ENCODE results near the gene KIAA1958.
A peak's percentile ranks its signal among the peaks of the same experiment; 100 is the strongest.

KIAA1958 gene, protein sequence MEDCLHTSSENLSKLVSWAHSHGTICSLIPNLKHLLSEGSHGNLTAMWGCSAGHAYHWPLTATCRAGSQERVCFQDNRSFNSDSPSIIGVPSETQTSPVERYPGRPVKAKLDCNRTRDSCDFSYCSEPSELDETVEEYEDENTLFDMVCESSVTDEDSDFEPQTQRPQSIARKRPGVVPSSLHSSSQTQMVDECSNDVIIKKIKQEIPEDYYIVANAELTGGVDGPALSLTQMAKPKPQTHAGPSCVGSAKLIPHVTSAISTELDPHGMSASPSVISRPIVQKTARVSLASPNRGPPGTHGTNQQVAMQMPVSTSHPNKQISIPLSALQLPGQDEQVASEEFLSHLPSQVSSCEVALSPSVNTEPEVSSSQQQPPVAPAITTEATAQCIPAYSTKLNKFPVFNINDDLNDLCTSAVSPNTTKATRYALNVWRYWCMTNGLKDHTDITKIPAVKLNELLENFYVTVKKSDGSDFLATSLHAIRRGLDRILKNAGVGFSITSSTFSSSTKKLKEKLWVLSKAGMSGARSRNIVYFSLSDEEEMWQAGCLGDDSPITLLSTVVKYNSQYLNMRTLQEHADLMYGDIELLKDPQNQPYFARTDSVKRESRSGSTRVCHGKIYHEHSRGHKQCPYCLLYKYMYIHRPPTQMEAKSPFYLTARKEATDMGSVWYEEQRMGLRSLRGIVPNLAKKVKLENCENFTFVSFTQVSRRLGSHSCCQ

DNA sequence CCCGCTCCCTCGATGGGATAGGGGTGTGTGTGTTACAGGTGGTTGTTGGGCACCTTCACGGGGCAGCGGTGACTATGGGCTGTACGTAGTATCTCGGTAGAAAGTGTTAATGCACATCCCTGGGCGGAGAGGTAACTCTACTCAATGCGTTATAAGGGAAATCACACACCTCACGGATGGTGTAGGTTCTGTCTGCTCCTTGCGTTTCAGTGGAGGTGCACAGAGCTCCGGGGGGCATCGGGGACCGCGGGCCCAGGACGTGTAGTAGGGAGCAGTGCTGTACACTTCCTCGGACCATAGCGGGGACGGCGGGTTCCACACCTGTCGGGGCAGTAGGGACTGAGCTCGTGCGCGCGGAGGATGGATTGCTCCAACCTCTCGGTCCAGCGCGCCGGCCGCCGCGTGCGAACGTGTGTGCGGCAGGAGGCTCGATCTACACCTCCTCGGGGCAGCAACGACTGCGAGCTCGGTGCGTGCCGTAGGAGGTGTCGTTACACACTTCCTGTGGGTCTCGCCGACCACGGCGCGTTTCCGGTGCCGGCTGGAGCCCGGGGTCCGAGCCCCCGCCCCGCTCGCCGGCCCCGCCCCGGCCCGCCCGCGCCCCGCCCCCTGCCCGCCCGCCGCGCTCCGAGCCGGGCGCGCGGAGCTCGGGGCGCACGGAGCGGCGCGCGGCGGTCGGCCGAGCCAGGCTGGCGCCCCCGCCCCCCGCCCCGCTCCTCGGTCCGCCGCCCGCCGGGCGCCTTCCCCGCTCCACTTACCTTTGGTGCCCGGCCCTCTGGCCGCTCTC, at the start of gene KIAA1958:
TSS of gene KIAA1958 (plus strand) at position 607 of the 787 bp plus-strand sequence. CDS start 87,254 bp downstream, outside the sequence.
- peak; percentile 48 for DNase-seq

DNA sequence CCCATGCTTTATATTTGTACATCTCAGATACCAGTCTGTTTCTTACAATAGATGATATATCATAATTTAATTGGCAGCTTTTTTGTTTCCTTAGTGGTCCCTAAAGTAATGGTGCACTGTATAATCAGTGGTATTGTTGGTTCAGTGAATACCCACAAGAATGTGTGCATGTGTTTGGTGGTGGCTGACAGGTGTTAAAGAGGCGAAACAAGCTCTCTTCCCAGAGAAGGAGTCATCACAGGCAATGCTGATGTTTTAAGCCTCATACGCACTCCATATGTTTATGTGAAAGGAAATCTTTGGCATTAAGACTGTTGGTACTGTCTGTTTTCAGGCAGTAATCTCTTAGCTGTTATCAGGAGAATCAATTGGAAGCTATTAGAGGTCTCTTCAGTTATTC, 49.2 kb upstream of the KIAA1958 start:
- DNase-seq, result no peak

DNA sequence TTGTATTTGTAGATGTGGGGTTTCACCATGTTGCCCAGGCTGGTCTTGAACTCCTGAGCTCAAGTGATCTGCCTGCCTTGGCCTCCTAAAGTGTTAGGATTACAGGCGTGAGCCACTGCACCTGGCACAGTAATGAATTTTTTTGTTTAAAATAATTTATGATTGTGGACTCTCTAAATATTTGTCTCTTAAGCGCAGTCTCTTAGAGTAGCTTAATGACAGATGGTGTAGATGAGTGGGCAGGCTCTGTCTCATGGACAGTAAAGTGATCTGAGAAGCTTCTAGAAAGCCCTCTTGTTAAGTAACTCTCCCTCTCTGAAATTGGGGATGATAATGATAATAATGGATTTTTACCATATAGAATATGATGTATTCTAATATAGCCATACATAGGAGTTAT, 47.5 kb upstream of the KIAA1958 start:
- no peak for DNase-seq

DNA sequence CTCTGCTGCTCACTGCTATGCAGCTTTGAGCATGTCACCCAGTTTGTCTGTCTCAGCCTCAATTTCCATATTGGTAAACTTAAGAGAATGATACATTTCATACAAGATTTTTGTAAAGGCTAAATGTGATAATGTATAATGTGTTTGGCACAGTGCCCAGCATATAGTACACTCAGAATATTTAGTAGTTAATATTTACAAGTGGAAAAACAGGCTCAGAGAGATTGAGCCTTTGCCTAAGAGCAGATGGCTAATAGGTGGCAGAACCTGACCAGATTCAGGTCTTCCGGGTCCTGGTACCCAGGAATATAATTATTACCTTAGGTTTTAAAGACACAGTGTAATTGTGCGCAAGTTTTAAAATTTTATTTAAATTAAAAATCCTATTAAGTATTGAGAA, 46.8 kb upstream of the KIAA1958 start:
- DNase-seq, result no peak

DNA sequence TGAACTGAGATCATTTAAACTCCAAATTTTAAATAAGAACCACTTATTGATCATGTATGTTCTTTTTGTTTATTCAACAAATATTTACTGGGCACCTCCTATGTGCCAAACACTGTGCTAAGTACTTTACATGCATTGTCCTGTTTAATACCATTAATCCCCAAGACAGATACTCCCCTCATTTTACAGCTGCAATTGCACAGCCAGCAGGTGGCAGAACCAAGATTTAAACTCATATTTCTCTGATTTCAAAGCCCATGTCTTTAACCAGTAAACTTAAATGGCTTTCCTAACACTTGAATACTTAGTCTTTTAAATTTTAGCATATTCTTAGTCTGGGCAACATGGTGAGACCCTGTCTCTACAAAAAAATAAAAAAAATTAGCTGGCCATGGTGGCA, 43.4 kb upstream of the KIAA1958 start:
- no peak for DNase-seq

DNA sequence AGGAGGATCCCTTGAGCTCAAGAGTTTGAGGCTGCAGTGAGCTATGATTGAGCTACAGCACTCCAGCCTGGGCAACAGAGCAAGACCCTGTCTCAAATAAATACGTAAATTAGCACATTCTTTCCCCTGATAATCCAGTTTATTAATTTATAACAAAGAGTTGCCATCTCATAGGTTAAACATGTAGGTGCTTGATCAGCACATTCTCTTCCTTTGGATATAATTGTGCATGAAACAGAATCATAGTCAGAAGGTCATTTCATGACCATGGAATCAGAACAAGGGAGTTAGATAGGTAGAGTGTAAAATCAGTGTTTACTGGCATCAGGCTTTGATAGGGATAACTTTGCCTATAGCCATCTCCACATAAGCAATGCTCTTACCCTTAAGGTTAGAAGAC, 43.0 kb upstream of the KIAA1958 start:
- no peak for DNase-seq

DNA sequence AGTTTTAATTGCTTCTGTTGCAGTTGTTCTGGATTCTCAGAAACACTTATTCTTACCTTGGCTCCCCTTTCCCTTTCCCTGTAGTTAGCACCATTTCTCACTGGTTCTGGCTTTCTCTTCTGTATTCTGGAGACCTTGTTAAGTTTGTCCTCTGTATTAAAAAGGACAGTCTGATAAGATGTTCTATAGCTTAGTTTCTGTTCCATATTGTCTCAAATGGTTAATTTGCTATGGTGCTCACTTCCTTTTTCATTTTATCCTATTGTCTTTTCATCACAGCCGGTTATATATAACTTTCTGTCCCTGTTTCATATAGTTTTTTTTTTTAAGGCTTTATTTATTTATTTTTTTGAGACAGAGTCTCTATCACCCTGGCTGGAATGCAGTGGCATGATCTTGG, 41.4 kb upstream of the KIAA1958 start:
- DNase-seq, result no peak

DNA sequence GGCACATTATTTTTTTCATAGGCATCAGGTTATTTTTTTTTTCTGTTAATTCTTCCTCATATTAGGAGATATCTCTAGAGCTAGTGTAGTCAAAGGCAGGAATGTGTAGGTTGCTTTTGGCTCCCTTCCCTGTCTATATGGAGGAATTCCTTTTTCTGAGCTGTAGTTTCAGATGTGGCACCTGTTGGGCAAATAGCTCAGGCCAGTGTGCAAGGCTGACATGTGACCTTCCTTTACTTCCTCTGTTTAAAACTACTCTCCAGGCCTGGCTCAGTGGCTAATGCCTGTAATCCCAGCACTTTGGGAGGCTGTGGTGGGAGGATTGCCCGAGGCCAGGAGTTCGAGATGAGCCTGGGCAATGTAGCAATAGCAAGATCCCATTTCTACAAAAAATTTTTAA, 40.5 kb upstream of the KIAA1958 start:
- no peak for DNase-seq

DNA sequence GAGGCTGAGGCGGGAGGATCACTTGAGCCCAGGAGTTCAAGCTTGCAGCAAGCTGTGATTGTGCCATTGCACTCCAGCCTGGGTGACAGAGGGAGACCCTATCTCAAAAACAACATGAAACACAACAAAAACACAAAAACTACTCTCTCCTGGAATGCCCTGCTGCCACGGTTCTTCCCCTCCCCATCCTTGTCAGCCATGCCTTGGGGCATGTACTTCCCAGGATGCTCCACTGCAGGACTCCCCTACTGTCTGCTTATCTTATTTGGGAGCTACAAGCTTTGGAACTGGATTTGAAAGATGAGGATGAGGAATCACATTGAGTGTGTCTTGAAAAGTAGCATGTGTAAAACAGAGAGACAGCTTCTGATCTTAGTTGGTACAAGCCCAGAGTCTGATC, 40.1 kb upstream of the KIAA1958 start:
- DNase-seq, result no peak

DNA sequence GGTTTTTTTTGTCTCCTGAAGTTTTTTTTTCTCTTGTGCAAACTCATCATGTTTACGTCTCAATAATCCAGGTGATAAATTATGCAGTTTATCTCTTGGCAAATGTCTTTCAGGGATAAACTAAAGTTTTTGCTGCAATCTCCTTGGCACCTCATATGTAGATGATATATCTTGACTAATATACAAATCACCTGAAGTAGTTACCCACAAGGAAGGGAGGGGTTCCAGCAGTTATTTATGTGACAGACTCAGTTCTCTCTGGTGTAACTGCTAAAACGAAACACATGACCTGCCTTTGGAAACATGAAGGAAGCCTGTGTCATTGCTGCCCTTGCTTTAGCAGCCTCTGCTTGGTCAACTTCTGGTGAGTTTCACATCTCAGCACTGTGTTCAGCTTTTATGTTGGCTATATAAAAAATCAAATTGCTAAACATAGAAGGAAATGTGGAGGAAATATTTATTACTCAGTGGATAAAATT, 39.3 kb upstream of the KIAA1958 start:
- no peak for DNase-seq

DNA sequence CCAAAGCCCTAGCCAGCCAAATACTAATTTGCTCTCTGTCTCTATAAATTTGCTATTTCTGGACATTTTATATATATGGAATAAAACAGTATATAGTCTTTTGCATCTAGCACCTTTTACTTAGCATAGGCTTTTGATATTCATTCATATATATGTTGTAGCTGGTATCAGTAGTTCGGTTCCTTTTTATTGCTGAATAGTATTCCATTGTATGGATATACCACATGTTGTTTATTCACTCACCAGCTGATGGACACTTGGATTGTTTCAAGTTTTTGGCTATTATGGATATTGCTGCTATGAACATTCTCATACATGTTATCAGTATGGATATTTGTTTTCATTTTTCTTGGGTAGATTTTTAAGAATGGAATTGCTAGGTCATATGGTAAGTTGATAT, 23.8 kb upstream of the KIAA1958 start:
- no peak for DNase-seq

DNA sequence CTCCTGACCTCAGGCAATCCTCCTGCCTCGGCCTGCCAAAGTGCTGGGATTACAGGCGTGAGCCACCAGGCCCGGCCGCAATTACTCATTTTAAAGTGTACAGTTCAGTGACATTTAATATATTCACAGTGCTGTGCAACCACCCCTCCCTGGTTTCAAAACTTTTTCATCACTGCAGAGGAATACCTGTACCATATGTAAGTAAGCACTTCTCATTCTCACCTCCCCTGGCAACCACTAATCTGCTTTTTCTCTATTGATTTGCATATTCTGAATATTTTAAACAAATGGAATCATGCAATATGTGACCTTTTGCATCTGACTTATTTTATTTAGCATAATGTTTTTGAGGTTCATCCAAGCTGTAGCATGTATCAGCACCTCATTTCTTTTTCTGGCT, 21.3 kb upstream of the KIAA1958 start:
- DNase-seq, result no peak

DNA sequence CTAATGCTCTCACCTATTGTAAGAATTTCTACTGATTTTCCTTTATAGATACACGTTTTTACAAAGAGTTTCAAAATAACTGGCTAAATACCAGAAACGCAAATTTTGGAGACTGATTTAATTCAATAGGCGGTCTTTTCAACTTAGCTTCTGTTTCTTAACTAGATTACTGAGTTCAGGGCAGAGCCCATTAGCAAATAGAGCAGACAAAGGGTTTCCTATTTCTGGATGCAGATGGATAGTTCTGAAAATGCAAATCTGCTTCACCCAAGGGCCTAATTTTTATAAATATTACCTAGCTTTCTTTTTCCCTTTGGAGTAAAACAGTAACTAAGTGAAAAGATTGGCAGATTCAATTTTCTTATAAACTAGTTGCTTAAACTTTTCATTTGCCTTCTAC, 13.6 kb upstream of the KIAA1958 start:
- DNase-seq, result no peak

DNA sequence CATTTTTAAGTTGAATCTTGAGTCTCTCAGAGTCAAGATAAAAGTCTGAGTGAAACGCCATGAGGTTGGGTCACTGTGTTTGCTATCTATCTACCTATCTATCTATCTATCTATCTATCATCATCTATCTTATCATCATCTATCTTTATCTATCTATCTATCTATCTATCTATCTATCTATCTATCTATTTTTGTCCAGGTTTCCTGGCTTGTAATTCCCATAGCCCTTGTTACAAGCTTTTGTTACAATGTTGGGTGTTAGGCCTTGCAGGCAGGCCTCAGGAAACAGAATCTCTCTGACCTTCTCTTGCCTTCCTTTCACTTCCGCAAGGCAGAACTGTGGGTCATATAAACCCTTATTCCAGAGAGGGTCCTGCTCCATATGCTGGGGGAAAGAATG, 12.6 kb upstream of the KIAA1958 start:
- DNase-seq, result no peak

DNA sequence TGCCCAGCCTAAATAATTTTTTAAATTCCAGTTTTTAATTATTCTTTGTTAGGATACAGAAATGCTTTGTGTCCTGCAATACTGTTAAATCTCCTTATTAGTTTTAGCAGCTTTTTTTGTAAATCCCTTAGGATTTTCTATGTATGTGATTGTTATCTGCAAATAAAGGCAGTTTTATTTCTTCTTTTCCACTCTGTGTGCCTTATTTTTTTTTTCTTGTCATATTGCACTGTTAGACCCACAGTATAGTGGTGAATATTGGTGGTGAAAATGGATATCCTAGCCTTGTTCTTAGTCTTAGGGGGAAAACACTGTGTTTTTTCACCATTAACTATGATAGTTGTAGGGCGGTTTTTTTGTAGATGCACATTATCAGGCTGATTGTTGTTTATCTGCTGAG, 11.3 kb upstream of the KIAA1958 start:
- no peak for DNase-seq

DNA sequence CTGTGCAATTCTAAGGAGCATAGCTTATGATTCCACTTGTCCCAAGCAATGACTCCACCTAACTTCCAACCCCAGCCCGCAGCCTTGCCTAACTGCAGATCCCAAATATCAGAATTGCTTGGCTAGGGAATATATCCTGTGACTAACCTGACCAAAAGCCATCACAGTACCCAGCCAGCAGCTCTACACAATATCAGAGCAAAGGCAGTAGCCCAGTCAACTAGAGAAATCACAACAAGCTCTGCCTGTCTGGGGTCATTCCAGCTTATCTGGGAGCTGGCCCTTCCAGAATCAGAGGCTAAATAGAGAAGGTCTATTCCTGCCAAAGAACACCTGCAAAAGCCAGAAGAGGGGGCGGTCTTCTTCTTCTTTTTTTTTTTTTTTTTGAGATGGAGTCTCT, 9.3 kb upstream of the KIAA1958 start:
- DNase-seq, result no peak

DNA sequence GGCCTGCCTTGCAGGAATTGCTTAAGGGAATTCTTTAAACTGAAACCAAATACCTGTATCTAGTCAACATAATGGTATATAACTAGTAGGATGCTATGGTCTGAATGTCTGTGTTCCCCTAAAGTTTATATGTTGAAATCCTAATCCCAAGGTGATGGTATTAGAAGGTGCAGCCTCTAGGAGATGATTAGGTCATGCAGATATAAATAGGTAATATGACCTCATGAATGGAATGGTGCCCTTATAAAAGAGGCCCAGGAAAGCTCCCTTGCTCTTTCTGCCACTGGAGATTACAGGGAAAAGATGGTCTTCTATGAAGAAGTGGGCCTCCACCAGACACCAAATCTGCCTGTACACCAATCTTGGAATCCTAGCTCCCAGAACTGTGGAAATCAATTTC, 7.4 kb upstream of the KIAA1958 start:
- DNase-seq, result no peak

DNA sequence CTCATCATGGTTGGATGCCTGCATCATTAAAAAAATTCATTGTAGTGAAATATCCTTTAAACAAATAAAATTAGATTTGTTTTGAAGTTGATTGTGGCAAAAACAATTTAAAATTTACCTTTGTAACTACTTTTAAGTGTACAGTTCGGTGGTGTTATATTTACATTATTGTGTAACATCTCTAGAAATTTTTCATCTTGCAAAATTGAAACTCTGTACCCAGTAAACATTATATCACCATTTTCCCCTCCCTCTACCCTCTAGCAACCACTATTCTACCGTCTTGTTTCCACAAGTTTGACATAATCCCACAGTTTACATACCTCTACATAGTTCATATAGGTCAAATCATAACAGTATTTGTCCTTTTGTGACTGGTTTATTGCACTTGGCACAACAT, 2.0 kb upstream of the KIAA1958 start:
- no peak for DNase-seq

DNA sequence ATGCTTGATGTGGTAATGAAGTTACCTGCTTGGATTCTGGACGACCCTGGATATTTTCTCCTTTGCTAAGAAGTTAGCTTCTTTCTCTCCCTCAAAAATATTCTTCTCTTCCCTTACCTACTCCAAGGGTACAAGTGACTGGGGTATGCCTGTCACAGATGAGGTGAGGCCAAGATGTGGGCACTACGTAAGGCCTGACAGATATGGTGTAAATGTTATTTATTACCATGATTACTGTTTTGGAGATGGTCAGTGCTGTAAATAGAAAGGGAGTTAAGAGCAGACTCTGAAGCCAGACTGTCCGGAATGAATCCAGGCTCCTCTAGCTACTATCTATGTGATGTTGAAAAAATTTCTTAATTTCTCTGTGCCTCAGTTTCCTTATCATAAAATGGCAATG, 1.1 kb upstream of the KIAA1958 start:
- no peak for DNase-seq

DNA sequence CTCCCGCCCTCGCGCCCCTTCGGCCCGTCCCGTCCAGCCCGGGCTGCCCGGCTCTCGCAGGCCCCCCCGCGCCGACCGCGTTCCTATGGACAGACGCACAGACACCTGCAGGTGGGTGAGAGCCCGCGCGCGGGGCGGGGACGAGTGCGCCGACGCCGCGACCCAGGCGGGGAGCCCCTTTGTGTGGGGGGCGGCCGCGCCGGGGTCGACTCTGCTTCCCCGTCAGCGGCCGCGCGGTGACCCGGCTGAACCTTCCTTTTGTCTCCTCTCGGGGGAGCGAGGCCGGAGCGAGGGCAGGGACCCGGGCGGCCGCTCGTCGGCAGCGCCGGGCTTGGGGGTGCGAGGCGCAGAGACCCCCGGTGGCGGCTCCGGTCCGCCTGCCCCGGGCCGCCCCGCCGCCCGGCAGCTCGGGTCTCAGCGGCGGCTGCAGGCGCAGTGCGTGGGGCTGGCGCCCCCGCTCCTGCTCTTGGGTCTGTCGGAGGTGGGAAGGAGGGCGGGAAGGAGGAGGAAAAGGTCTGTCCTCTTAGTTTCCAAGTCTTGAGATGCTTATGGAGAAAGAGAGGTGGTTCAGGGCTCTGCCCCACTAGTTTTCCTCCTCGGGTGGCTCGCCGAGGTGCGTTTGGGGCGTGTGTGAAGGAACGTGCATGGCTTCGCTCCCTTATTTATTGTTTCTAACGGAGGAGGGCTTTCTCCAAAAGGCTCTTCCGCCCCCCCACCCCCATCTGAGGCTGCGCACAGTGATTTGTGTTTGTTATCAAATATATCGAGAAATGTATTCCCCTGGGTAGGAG, 576 bp downstream of the KIAA1958 start:
- peak; percentile 6 for DNase-seq

DNA sequence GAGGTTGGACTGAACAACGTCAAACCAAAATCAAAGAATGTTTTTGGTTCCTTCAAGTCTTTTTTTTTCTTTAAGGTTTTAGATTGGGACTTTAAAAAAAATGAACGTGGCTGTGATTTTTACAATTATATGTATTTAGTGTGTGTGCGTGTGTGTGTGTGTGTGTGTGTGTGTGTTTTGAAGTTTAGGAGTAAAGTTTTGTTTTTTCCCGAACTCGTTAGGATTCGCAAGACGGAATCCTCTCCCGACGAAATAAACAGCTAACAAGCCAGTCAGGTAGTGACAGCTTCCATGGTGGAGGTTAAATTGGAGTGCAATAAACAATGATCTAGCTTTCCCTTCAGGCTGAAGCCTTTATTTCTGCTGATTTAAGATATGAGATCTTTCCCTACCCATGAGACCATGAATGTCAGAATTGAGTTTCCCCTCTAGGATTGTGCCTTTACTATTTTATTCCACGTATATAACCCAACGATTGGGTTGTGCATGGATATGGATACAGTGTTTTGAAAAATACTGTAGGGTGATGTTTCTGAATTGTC, 1.2 kb downstream of the KIAA1958 start:
- no peak for DNase-seq

DNA sequence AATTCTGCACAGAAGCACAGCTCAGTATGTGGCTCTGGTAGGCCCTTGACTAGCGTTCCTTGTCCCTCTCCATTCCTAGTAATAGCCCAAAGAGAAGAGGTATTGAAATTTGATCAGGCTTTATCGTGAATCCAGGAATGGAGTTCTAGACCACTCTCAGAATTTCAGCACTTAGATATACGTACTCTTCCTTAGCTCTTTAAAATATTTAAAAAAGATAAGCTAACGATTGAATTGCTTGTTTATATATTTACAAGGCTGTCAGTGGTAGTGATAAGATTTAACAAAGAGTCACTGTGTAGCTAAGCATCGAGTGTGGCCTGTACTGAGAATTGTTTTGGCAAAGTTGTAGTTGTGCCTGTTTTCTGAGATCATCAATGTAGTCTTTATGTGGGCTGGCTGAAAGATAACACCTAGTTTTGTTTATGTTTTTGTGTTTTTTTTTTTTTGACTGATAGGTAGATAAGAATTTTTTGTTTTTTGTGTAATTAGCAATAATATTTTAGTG, 2.5 kb downstream of the KIAA1958 start:
- no peak for DNase-seq
